Measurements from ENCODE around the gene IL12RB1. TPM values are rescaled to one million over a fixed set of nuclear protein-coding genes. Genes with fewer than 3 reads are reported as not detected.

Gene IL12RB1
- total RNA-seq, 4 donors from 2014 or later, result 1.1 to 2.3 (median 1.9) TPM

DNA sequence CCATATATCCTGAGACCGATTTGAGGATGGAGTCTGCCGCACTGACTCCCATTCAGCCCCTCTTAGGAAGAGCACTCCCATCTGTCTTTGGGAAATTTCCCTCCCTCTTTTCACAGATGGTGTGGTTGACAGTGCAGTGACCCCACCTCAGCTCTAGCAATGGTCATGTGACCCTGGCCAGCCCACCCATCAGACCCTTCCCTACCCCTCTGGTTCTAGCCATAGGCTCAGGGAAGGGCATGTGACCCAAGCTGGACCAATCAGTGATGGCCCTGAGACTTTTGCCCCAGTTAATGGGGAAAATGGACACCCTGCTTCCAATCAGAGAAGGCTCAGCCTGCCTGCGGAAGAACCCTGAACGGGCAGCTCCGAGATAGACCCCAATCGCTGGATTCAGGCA is 26.3 kb downstream of the IL12RB1 start:
- TF ChIP-seq POLR2A (IDR thresholded peaks at IDR 0.05), result no peak
- TF ChIP-seq, protein P1, sequence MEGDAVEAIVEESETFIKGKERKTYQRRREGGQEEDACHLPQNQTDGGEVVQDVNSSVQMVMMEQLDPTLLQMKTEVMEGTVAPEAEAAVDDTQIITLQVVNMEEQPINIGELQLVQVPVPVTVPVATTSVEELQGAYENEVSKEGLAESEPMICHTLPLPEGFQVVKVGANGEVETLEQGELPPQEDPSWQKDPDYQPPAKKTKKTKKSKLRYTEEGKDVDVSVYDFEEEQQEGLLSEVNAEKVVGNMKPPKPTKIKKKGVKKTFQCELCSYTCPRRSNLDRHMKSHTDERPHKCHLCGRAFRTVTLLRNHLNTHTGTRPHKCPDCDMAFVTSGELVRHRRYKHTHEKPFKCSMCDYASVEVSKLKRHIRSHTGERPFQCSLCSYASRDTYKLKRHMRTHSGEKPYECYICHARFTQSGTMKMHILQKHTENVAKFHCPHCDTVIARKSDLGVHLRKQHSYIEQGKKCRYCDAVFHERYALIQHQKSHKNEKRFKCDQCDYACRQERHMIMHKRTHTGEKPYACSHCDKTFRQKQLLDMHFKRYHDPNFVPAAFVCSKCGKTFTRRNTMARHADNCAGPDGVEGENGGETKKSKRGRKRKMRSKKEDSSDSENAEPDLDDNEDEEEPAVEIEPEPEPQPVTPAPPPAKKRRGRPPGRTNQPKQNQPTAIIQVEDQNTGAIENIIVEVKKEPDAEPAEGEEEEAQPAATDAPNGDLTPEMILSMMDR (IDR thresholded peaks at IDR 0.05), result no peak
- Histone ChIP-seq H3K4me1 (peaks cover 12 to 15% (median 15%) of the 10 kb centered on the region in 3 donors), H3K9me3 (no peaks in the 10 kb centered on the region), H3K4me3 (no peak overlapping the region), H3K36me3 (no peaks in the 10 kb centered on the region), H3K27ac (no peak overlapping the region), H3K27me3 (peaks cover 0 to 5% (median 0%) of the 10 kb centered on the region in 4 donors)
- intact Hi-C loops (cut with DNase I), result no loop called here
- 76 to 85% methylated on average over 2 to 6 of the region's 6 CpGs for WGBS, 2 donors
- no peak for DNase-seq

DNA sequence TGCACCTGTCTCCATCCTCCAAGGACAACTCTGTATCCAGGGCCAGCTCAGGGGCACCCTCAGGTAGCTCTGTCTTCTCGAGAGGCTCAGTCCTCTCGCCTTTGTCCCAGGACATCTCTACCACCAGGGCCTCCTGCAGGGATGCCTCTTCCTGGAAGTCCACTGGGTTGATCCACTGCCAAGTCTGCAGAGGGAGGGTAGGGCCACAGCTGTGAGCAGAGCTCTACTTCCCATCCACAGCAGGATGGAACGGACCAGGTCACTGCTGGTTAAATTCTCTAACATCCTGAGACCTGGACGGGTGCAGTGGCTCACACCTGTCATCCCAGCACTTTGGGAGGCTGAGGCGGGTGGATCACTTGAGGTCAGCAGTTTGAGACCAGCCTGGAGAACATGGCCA is 26.8 kb downstream of the IL12RB1 start:
- TF ChIP-seq POLR2A (IDR thresholded peaks at IDR 0.05), result no peak
- TF ChIP-seq, protein P1 (IDR thresholded peaks at IDR 0.05), result no peak
- peaks cover 12 to 15% (median 15%) of the 10 kb centered on the region in 3 donors for H3K4me1 ChIP-seq
- intact Hi-C loops (cut with DNase I), result loop anchor here (2.0 kb wide), 1 partner anchor 53 kb away; no protein-coding TSS in a partner anchor
- 82 to 93% methylated on average over 3 of the region's 5 CpGs for WGBS, 2 donors
- no peaks in the 10 kb centered on the region for H3K36me3 ChIP-seq
- DNase-seq, result no peak
- H3K9me3 ChIP-seq, result no peaks in the 10 kb centered on the region
- H3K4me3 ChIP-seq, result no peak overlapping the region
- H3K27ac ChIP-seq, result no peak overlapping the region
- H3K27me3 ChIP-seq, result peaks cover 0 to 5% (median 0%) of the 10 kb centered on the region in 4 donors

GRCh38 chr19:18059297-18059696 is 27.4 kb downstream of the IL12RB1 start:
- 60 to 64% methylated on average over 5 to 6 of the region's 8 CpGs for WGBS, 2 donors

DNA sequence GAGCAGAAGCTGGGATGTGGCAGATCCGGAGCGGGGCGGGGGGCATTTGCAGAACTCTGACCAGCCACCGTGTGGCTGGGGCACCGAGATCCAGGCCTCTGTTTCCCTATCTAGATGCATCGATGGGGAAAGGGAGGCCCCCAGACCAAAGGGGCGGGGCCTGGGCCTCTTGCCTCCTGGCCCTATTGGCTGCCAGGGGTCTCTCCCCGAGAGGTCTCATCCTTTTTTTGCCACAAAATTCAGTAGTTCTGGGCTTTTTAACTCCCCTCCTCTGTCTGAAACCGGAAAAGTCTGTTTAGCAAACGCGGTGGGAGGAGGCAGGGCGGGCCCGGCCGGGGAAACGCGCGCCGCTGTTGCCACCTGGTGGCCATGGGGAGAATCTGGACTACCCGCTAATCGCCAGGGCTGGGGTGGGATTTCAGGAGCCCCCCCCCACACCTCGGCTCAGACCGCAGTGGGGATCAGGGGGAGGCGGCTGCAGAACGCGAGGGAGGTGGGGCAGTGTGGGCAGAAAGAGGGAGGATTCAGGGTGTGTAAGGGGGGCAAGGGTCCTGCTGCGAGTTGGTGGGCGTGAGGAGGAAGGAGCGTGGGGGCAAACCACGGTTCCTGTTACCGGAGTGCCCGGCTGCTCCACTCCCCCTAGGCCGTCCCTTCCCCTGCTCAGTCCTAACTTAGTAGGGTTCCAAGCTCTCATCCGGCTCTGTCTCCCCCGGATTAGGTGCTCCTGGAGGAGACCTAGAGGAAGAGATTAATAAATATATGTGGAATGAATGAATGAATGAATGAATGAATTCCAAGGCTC is 28.3 kb downstream of the IL12RB1 start:
- peaks cover 15 to 22% (median 15%) of the 10 kb centered on the region in 3 donors for H3K4me1 ChIP-seq
- no peak for TF ChIP-seq POLR2A (IDR thresholded peaks at IDR 0.05)
- TF ChIP-seq, protein P1 (IDR thresholded peaks at IDR 0.05), result peak; percentile 88 to 98 (median 97)
- H3K27ac ChIP-seq, result peak overlapping the region; percentile 68 to 86 (median 86)
- no peaks in the 10 kb centered on the region for H3K9me3 ChIP-seq
- no peaks in the 10 kb centered on the region for H3K36me3 ChIP-seq
- WGBS, 2 donors, result 4 to 6% methylated on average over 15 to 20 of the region's 34 CpGs
- DNase-seq, result peak; percentile 10
- intact Hi-C loops (cut with DNase I), result loop anchor here (2.0 kb wide), 1 partner anchor 52 kb away; no protein-coding TSS in a partner anchor
- peaks cover 0 to 5% (median 0%) of the 10 kb centered on the region in 4 donors for H3K27me3 ChIP-seq
- peak overlapping the region in 3 of 4 donors; percentile 19 to 30 (median 24) for H3K4me3 ChIP-seq

More at GRCh38 chr19:18059297-18059696, 27.4 kb downstream of the IL12RB1 start:
- TF ChIP-seq, protein P1 (IDR thresholded peaks at IDR 0.05), result no peak
- no peak for TF ChIP-seq POLR2A (IDR thresholded peaks at IDR 0.05)
- H3K4me1 ChIP-seq, result peaks cover 12 to 15% (median 15%) of the 10 kb centered on the region in 3 donors
- peaks cover 0 to 5% (median 0%) of the 10 kb centered on the region in 4 donors for H3K27me3 ChIP-seq
- H3K36me3 ChIP-seq, result no peaks in the 10 kb centered on the region
- no peak for DNase-seq
- H3K9me3 ChIP-seq, result no peaks in the 10 kb centered on the region
- no peak overlapping the region for H3K27ac ChIP-seq
- intact Hi-C loops (cut with DNase I), result loop anchor here (2.0 kb wide), 1 partner anchor 52 kb away; no protein-coding TSS in a partner anchor
- no peak overlapping the region for H3K4me3 ChIP-seq

GRCh38 chr19:18057557-18057956 is 29.2 kb downstream of the IL12RB1 start:
- WGBS, 2 donors, result 56 to 90% methylated on average over 3 to 5 of the region's 6 CpGs
- Histone ChIP-seq H3K4me1 (peaks cover 15 to 27% (median 15%) of the 10 kb centered on the region in 3 donors), H3K36me3 (no peaks in the 10 kb centered on the region), H3K4me3 (no peak overlapping the region), H3K27ac (peak overlapping the region; percentile 68 to 86 (median 86)), H3K9me3 (no peaks in the 10 kb centered on the region), H3K27me3 (peaks cover 0 to 5% (median 0%) of the 10 kb centered on the region in 4 donors)
- intact Hi-C loops (cut with DNase I), result no loop called here
- no peak for DNase-seq
- no peak for TF ChIP-seq POLR2A (IDR thresholded peaks at IDR 0.05)
- TF ChIP-seq, protein P1 (IDR thresholded peaks at IDR 0.05), result no peak
